ENCODE results near the gene TXNDC17.

- TF ChIP-seq CTCF (conservative IDR thresholded peaks at IDR 0.05) = no peak
- no peak for TF ChIP-seq EZH2 (IDR thresholded peaks at IDR 0.05; ENCODE audit: low read depth)
These were observed 50.7 kb downstream of the TXNDC17 start for GRCh38 chr17:6691546-6691945.

Measured in PC-9 (cell line).